ENCODE measurements around the gene LMNTD2.
"Not testable (repeated sequence)": the region's sequence is repeated elsewhere in the genome, so short reads cannot be mapped to it uniquely, and the experiment has no call there.

Gene LMNTD2

GRCh38 chr11:586376-587316, 26.1 kb upstream of the LMNTD2 start:
- no peak for DNase-seq (ENCODE audit: low read depth)

DNA sequence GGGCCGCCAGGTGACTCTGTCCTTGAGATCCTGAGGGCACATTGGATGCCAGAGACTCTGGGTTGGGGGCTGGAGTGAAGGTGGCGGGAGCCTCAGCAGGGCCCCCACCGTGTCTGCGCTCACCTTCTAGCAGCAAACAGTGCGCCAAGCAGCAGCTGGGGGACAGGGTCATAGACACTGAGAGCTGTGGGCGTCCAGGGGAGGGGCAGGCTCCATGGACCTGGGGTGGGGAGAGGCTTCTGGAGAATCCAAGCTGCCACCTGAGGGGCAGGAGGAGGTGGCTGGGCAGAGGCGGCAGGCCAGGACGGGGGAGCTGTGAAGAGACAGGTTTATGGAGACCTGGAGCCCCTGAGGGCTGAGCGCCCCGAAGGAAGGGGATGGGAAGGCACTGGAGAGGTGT, 23.7 kb upstream of the LMNTD2 start:
- DNase-seq (ENCODE audit: low read depth): no peak

DNA sequence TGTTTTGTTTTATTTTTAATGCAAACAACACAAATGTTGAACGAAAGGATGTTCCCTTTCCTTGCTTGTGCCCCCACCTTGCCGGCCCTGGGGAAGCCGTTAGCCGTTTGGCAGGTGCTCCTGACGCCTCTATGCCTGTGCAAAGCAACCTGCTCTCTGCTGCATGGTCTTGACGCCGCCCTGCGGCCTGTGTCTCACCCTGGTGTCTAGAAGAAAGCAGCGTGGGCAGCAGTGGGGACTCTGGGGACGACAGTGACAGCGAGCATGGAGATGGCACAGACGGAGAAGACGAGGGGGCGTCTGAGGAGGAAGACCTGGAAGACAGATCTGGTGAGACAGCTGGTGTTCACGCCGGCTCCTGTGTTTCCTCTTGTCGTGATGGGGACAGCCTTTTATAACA, 21.2 kb upstream of the LMNTD2 start:
- DNase-seq (ENCODE audit: low read depth): no peak

DNA sequence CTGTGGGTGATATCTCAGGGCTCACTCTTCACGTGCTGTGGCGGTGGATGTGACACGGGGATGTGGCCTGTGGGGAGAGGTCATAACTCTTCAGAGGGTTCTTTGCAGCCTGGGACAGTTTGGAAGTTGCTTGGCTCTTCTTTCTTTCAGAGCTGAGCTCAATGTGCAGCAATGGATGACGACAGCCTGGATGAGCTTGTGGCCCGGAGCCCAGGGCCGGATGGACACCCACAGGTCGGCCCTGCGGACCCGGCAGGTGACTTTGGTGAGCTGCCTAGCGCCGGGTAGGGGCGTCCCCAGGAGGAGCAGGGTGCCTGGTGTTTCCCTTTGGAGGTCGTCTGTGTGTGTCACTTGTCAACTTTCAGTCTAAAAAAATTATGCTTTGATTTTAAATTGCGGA, 20.8 kb upstream of the LMNTD2 start:
- no peak for DNase-seq (ENCODE audit: low read depth)

GRCh38 chr11:579830-580601, 19.5 kb upstream of the LMNTD2 start:
- DNase-seq (ENCODE audit: low read depth): no peak

- no peak for DNase-seq (ENCODE audit: low read depth)
These were observed 17.9 kb upstream of the LMNTD2 start for GRCh38 chr11:578276-579035.

DNA sequence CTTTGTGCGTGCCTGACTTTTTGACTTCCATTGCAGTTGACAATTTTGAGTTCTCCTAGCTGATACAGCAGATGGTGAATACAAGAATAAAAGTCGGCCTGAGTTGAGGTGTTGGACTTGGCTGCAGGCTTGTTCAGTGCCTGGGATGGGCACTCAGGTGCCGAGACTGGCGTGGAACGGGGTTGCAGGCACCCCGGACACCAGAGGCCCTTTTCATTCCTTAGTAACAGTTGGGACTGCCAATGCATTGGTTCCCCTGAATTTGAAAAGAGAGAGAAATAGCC, 17.0 kb upstream of the LMNTD2 start:
- DNase-seq (ENCODE audit: low read depth): no peak

DNA sequence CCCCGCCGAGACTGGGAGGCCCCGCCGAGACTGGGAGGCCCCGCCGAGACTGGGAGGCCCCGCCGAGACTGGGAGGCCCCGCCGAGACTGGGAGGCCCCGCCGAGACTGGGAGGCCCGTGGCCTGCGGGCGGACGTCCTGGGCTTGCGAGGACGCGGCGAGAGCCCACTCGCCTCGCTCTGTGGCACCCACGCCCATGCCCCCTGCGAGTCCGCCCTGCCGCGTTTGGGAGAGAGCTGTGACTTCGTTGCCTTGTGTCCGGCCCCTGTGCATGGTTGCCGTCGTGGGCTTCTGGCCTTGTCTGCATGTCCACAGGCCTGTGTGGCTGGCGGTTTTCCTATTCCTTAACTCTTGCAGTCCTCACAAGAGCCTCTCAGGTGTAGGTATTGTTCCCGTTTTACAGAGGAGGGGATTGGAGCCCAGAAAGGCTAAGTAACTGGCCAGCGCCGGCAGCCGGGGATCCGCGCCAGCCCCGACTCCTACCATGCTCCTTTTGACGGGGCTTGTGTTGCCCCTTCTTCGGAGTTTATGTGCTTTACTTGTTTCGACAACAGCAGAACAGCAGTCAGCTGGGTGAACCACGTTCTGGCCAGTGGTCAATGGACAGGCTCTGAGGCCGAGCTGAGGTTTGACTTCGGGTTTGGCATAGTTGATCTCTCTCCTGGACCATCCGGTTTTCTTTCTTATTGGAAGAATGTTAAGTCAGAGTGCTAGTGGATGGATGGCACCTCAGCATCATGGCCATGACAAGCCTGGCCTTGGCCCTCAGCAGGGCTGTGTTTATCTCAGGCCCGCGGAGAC, 16.5 kb upstream of the LMNTD2 start:
- no peak for DNase-seq (ENCODE audit: low read depth)

DNA sequence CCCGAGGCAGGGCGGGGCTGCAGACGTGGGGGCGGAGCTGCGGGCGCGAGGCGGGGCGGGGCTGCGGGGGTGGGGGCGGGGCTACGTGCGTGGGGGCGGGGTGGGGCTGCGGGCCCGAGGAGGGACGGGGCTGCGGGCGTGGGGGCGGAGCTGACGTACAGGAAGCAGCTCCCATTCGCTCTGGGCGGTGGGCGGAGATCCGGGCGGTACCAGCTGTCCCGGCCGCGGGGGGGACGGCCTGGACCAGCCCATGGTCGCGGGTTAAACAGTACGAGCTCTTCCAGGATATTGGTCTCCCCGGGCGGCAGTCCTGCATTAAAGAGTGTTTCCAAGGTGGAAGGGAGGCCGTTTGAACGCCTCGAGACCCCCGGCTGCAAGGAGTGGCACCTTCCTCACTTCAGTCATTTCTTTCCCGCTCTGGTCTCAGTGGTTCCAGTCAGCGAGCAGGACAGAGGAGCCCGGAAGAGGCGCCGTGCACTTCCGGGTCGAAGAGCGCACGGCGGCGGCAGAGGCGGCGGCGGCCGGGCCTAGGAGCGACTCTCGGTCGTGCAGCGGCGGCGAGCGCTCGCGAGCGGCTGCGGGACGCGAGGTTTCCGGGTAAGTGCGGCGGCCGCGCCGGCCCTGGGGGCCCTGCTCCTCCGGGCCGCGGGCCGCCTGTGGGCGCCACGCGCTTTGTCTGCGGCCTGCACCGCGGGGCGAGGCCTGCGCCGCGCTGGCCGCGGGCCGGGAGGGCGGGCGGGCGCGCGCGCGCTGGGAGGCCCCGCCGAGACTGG, 15.6 kb upstream of the LMNTD2 start, which contains the start of gene PHRF1:
PHRF1 (plus strand) TSS at position 475 of the 773 bp plus-strand sequence. CDS start 5,043 bp downstream, outside the sequence.
- peak; percentile 91 for DNase-seq (ENCODE audit: low read depth)

GRCh38 chr11:575313-575995, 14.9 kb upstream of the LMNTD2 start:
- no peak for DNase-seq (ENCODE audit: low read depth)

DNA sequence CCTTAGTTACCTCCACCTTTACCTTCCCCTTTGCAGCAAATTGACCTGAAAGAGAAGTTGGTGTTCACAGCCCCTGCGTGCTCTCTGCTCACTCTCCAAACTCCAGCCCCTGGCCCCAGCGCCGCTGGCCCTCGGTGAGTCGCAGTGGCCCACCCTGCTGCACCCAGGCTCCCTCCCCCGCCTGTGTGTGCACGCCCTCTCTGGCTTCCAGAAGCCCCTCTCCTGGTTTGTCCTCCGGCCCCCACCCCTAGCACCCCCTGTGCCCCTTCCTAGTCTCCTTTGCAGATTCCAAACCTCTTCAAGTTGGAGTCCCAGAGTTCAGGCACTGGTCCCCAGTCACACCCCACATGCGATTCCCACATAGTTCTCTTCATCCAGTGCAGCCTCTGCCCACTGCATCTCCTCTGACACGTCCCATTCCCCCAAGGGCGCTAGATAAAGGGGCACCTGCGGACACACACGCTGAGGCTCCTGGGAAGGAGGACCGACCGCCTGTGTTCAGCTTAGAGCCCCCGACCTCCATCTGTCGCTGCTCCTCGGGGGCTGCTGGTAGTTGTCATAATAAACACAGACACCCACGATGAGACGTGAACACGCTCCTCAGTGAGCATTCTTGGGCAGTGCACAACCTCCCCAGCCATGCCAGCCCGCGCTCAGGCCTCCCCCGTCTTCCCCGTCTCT, 14.2 kb upstream of the LMNTD2 start:
- DNase-seq (ENCODE audit: low read depth): no peak

DNA sequence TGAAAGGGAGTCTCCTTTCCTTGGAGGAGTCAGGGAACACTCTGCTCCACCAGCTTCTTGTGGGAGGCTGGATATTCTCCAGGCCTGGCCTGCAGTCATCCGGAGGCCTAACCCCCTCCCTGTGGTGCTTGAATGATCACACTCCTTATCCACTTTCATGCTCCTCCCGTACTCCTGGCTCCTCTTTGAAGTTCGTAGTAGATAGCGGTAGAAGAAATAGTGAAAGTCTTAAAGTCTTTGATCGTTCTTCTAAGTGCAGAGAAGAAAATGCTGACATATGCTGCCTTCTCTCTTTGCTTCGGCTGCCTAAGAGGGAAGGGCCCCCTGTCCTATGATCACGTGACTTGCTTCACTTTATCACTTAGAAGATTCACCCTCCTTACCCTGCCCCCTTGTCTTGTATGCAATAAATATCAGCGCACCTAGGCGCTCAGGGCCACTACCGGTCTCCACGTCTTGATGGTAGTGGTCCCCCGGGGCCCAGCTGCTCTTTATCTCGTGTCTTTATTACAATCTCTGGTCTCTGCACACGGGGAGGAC, 13.6 kb upstream of the LMNTD2 start:
- DNase-seq (ENCODE audit: low read depth): not testable (repeated sequence)

- no peak for DNase-seq (ENCODE audit: low read depth)
These were observed 12.7 kb upstream of the LMNTD2 start for GRCh38 chr11:573146-573759.

DNA sequence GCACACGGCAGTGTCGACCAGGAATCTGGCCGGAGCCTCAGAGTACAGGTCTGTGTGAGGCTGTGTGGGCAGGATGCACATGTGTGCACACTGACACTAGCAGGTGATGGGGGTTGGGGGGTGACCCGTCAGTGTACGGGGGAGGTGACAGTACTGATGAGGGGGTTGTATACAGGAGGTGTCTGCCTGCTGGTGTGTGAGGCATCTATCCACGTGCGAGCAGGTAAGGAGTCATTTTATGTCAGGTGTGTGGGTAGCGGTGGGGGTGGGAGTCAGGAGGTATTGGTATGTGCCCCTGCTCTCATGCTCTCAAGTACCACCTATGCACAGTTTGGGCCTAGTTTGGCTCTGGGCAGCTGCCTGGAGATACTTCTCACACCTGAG, 11.3 kb upstream of the LMNTD2 start:
- DNase-seq (ENCODE audit: low read depth): no peak

GRCh38 chr11:569158-569885, 8.8 kb upstream of the LMNTD2 start:
- no peak for DNase-seq (ENCODE audit: low read depth)

DNA sequence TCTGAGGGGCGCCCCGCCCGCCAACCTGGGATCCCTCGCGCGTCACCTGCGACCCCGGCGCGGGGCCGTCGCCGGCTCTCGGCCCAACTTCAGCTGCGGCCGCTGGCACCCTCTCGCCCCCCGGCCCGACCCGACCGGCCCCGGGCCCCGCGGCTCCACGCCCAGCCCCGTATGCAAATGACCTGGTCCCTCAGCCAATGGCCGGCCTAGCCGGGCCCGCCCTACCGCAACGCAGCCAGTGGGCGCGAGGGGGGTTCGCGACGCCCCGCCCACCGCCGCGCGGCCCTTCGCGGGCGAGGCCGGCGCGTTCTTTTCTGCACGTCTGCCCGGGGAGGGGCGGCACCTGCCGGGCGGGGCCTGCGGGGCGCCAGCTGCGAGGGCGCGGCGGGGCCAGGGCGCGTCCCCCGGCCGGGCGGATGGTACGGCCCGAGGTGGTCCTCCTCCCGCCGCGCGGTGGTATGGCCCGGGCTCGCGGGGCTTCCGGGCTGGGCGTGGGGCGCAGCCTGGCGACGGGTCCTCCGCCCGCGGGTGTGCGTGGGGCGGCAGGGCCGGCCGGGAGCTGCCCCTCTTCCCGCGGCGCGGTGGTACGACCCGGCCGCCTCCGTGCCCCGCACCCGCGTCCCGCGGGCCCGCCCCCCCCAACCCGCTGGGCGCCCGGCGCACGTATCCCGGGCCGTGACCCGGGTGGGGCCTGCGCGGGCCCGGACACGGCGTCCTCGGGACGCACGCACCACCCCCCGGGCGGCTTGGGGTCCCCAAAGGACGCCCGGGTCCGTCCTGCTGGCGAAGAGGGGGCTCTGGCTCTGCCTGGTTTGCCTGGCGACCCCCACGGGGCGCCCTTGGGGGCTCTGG, 8.0 kb upstream of the LMNTD2 start:
- DNase-seq (ENCODE audit: low read depth): peak; percentile 86

DNA sequence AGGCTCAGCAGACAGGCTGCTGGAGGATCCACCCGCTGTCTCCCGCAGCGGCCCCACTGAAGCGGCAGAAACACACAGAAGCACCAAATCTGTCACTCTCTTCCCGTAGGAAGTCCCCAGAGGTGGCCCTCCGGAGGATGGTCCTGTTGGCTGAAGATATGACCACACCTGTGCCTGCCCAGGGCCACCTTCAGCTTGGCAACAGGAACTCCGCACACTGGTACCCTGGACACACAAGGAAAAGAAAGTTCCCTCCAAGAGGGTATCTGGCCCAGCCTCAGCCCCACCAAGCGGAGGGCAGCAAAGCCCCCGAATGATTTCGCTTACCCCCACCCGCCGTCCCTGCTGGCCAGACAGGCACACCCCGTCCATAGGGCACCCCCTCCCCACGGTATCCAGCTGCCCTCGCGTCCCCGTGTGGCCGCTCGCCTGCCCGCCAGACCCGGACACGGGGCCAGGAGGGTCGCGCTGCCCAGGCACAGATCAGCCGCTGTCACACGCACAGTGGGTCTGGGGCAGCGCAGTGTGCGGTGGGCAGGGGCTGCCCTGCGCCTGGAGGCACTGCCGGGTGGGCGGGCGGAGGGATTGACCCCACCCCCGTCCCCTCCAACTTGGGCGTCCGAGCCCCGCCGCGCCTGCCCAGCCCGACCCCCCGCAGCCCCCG, 7.2 kb upstream of the LMNTD2 start:
- no peak for DNase-seq (ENCODE audit: low read depth)

Data from activated T-helper 9 cell treated with anti-CD3 and anti-CD28 coated beads, Interleukin-2, amount 50 U/mL, for 16 hours (primary cell).